Effector memory CD4-positive, alpha-beta T cell (primary cell): Measurements from ENCODE around the gene ATP6V0C.

Experiments
- DNase-seq, 3 donors: peaks; one replicate each; pipeline ENCODE4 v3.0.0-alpha.2; 2020
- H3K27ac ChIP-seq: 2 replicates; pipeline ENCODE4 v1.7.0; 2013; ENCODE audit warnings: mild to moderate bottlenecking, low read length, moderate library complexity; ENCODE audit not compliant: insufficient read depth, poor library complexity, severe bottlenecking
- H3K27me3 ChIP-seq: replicated peaks from 2 replicates; pipeline ENCODE4 v1.7.0; 2013; ENCODE audit warnings: mild to moderate bottlenecking, low read length; ENCODE audit not compliant: insufficient read depth, control insufficient read depth, poor library complexity, severe bottlenecking
- H3K36me3 ChIP-seq: 2 replicates; pipeline ENCODE4 v1.7.0; 2013; ENCODE audit warnings: mild to moderate bottlenecking, low read length, moderate library complexity; ENCODE audit not compliant: control insufficient read depth, insufficient read depth
- H3K4me1 ChIP-seq: 2 replicates; pipeline ENCODE4 v1.7.0; 2013; ENCODE audit warnings: low read length, mild to moderate bottlenecking; ENCODE audit not compliant: control insufficient read depth, insufficient read depth, poor library complexity, severe bottlenecking
- H3K4me3 ChIP-seq: 2 replicates; pipeline ENCODE4 v1.7.0; 2013; ENCODE audit warnings: low read length, low read depth, mild to moderate bottlenecking; ENCODE audit not compliant: insufficient read depth, poor library complexity, severe bottlenecking
- H3K9me3 ChIP-seq: 2 replicates; pipeline ENCODE4 v1.7.0; 2013; ENCODE audit warnings: mild to moderate bottlenecking, low read length, moderate library complexity; ENCODE audit not compliant: control insufficient read depth
- total RNA-seq, 3 donors: gene quantifications; one replicate each; lab custom pipeline; 2026; lab: John Stamatoyannopoulos, UW

Gene ATP6V0C
- 3.5 to 6.8 (median 5.8) reads per million in 3 donors for total RNA-seq

DNA sequence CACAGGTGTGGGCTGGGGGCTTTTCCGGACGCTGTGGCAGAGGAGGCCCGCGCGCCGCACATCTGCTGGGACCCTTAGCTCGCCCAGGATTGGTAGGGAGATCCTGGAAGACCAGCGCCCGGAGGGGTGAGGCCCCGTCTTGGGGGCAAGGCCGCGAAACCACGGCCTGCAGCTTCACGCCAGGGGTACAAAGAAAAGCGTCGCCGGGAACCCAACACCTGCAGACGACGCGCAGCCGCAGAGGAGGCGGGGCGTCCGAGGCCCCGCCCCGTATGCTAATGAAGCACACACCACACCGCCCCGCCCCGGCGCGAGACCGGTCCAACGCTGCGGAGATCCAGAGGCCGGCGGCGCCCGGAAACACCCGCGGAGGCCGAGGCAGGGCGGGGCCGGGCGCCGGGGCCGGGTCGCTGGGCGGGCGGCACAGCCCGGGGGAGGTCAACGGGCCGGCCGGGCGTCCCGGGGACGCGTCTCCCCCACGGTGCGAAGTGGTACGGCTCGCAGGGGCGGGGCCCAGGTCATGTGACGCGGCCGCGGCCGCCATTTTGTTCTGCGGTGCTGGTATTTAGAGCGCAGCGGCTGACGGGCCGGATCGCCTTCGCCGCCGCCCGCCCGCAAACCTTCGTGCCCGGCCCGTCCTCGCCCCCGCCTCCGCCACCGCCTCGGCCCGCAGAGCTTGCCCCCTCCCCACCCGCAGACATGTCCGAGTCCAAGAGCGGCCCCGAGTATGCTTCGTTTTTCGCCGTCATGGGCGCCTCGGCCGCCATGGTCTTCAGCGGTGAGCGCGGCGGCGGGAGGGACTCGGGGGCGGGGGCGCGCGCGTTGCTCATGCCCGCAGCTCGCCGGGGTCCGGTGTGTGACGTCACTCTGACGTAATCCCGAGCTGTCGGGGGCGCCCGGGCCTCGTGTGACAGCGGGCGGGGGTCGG, at the start of gene ATP6V0C:
TSS of gene ATP6V0C (plus strand) at position 548 of the 928 bp plus-strand sequence. CDS start at position 700, 152 bp downstream.
- peaks cover 40% of the 10 kb centered on the region for H3K4me1 ChIP-seq
- no peaks in the 10 kb centered on the region for H3K36me3 ChIP-seq
- DNase-seq, result peak; percentile 84 to 88 (median 85)
- H3K27me3 ChIP-seq, result no peaks in the 10 kb centered on the region
- peak within 1 kb of the TSS; percentile 98 for H3K27ac ChIP-seq
- peak within 1 kb of the TSS; percentile 95 for H3K4me3 ChIP-seq
- H3K9me3 ChIP-seq, result no peaks in the 10 kb centered on the region

DNA sequence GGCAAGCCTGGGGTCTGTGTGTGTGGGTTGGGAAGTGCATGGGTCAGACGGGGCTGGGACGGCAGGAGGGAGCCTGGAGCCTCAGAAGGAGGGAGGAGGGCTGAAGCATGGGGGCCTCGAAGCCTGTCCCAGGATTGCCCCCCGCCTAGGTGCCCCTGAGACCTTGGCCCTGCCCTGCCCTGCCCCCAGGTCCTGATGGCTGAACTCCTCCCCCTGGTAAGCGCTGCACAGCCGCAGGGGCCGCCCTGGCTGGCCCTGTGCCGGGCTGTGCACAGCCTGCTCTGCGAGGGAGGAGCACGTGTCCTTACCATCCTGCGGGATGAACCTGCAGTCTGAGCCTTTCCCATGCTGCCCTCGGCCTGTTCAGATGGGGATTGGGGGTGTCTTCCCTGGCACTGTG, 49.4 kb upstream of the ATP6V0C start:
- no peak overlapping the region for H3K27ac ChIP-seq
- no peak for DNase-seq
- peaks cover 24% of the 10 kb centered on the region for H3K4me1 ChIP-seq

DNA sequence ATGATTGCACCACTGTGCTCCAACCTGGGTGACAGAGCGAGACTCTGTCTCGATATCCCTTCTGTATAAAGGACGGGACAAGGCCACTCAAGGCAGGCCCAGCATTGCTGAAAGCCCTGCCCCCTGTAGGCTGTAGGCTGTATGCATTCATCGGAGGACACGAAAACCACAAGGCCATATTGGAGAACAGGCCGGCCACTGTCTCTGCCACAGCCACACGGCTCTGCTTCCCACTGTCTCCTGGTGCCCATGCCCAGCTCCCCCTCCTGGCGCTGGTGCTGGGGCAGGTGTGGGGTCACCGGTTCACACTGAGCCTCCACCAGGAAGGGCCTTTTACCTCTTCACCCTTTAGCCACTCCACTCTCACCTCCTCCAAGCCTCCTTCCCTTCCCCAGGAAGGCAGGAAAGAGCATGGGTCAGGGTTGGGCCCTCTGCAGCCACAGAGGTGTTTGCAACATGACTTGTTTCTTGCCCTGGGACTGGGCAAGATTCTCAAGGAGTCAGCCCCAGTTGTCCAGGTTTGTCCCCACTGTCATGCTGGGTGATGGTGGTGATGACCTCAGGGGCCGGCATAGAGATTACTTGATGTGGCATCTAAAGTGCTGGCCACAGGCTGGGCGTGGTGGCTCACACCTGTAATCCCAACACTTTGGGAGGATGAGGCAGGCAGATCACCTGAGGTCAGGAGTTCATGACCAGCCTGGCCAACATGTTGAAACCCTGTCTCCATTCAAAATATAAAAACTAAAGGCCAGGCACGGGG, 47.9 kb upstream of the ATP6V0C start:
- H3K9me3 ChIP-seq, result no peaks in the 10 kb centered on the region
- no peak overlapping the region for H3K27ac ChIP-seq
- peaks cover 15% of the 10 kb centered on the region for H3K4me1 ChIP-seq
- no peak overlapping the region for H3K4me3 ChIP-seq
- H3K36me3 ChIP-seq, result no peaks in the 10 kb centered on the region
- no peak for DNase-seq
- H3K27me3 ChIP-seq, result peaks cover 27% of the 10 kb centered on the region

More for the DNA sequence above, 49.4 kb upstream of the ATP6V0C start:
- Histone ChIP-seq H3K27me3 (peaks cover 13% of the 10 kb centered on the region), H3K36me3 (no peaks in the 10 kb centered on the region), H3K4me3 (no peak overlapping the region), H3K9me3 (no peaks in the 10 kb centered on the region)

DNA sequence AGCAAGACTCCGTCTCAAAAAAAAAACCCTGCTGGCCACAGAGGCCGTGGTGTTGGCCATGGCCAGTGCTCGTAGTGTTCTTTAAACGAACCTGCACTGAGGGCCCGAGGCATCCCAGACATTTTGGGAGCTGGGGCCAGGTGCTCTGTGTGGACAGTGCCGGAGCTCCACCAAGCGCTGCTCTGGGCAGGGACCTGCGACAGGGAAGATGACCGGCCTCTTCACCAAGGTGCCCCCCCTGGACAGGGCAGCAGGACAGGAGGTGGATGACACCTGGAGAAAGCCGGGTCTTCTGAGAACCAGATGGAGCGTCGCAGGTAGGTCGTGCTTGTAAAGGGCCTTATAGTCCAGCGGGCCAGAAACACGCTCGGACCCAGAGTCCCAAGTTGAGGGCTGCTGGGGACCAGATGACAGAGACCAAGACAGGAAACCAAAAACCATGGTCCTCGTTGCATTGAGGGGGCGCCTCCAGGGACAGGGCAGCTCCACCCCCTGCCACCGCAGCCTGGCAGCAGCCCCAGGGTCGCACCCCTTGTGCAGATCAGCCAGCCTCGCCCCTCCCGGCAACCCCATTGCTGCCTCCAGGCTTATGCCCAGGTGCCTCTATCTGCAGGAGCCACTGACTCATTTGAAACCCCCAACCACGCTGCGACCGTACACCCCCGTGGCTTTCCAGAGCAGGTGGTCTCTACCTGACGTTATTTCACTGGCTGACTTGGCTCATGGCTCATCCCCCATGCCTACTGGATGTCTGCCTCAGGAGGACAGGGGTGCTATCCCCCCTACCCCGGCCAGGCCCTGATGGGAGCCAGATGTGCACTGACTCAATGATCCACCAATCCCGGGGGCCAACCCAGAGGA, 46.9 kb upstream of the ATP6V0C start:
- peaks cover 25% of the 10 kb centered on the region for H3K4me1 ChIP-seq
- no peak overlapping the region for H3K27ac ChIP-seq
- H3K36me3 ChIP-seq, result no peaks in the 10 kb centered on the region
- no peak for DNase-seq
- H3K4me3 ChIP-seq, result no peak overlapping the region
- peaks cover 37% of the 10 kb centered on the region for H3K27me3 ChIP-seq
- no peaks in the 10 kb centered on the region for H3K9me3 ChIP-seq

DNA sequence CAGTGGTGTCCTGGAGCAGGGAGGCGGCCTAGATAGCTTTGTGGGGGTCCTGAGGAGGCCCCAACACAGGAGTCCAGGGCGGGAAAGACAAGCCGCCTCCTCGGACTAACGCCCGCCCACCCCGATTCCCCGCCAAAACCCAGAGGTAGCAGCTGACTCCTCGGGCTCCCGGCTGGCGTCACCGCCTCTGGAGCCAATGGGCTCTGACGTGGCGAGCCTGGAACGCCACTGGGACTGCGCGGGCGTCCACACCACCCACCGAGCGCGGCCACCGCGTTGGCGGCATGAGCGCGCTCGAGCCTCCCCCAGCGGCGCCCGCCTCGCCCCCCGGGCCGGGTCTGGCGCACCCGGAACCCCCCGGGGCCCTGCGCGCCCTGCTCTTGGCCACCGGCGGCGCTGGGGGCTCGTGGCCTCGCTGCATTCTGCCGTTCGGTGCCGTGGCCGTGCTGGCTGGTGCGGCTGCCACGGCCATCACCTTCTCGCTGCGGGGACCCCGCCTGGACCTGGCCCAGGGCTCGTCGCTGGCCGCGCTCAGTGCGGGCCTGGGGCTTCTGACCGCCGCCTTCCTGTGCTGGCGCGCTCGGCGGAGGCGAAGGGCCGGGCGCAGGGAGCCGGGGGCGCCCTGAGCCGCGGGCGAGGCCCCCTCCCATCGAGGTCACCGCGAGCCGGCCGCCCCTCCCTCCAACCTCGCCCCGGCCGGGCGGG, 46.1 kb upstream of the ATP6V0C start:
- H3K4me3 ChIP-seq, result no peak overlapping the region
- H3K4me1 ChIP-seq, result peaks cover 28% of the 10 kb centered on the region
- H3K27ac ChIP-seq, result no peak overlapping the region
- no peak for DNase-seq
- no peaks in the 10 kb centered on the region for H3K36me3 ChIP-seq
- no peaks in the 10 kb centered on the region for H3K9me3 ChIP-seq
- H3K27me3 ChIP-seq, result peaks cover 45% of the 10 kb centered on the region

DNA sequence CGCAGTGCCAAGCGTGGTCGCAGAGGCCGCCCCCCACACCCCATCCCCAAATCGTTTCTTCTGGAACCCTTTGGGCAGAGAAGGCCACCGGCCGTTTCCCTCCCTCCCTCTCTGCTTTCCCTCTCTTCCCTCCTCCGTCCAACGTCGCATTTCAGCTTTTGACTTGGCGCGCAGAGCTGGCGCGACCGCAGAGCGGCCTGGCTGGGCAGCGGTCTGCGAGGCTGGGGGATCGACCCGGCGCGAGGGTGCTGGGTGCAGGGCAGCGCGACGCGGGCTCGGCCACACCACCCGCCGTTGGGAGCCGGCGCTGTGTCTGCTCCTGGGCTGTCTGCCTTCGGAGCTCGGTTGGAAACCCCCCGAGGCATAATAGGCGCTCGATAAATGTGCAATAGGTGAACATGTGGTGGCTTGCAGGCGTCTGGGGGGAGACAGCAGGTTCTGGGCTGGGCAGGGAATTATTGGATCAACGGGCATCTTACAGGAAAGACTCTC, 45.5 kb upstream of the ATP6V0C start:
- Histone ChIP-seq H3K4me1 (peaks cover 30% of the 10 kb centered on the region), H3K4me3 (no peak overlapping the region), H3K36me3 (no peaks in the 10 kb centered on the region), H3K27me3 (peaks cover 47% of the 10 kb centered on the region), H3K27ac (no peak overlapping the region), H3K9me3 (no peaks in the 10 kb centered on the region)
- no peak for DNase-seq

DNA sequence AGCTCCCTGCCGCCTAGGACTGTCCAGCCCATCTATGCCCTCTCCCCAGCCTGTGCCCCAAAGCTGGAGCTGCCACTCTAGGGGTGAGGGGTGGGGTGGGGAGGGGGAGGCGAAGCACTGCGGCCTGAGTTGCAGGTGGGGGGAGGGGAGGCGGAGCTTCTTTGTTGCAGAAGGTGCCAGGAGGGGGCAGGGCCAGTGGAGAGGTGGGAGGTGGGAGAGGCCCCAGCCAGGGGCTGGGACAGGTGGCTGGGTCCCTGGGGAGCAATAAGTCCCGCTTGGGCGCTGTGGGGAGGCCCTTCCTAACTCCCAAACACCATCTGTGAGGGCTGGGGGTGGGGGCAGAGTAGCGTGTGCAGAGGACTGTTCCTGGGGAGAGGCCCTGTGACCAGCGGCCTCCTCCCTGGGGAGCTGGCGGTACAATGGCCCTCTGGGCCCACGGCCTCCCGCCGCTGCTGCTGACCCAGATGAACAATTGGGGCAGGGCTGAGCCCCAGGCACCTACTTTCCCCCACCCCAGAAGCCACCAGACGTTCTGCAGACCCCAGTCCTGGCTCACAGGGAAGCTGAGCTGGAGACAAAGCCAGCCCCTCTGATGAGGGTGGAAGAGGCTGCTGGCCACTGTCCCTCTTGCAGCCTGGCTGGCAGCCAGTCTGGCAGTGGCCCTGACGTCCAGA, 44.9 kb upstream of the ATP6V0C start:
- Histone ChIP-seq H3K36me3 (no peaks in the 10 kb centered on the region), H3K9me3 (no peaks in the 10 kb centered on the region), H3K27me3 (peaks cover 47% of the 10 kb centered on the region), H3K4me1 (peaks cover 34% of the 10 kb centered on the region), H3K27ac (no peak overlapping the region), H3K4me3 (no peak overlapping the region)
- DNase-seq, result no peak

DNA sequence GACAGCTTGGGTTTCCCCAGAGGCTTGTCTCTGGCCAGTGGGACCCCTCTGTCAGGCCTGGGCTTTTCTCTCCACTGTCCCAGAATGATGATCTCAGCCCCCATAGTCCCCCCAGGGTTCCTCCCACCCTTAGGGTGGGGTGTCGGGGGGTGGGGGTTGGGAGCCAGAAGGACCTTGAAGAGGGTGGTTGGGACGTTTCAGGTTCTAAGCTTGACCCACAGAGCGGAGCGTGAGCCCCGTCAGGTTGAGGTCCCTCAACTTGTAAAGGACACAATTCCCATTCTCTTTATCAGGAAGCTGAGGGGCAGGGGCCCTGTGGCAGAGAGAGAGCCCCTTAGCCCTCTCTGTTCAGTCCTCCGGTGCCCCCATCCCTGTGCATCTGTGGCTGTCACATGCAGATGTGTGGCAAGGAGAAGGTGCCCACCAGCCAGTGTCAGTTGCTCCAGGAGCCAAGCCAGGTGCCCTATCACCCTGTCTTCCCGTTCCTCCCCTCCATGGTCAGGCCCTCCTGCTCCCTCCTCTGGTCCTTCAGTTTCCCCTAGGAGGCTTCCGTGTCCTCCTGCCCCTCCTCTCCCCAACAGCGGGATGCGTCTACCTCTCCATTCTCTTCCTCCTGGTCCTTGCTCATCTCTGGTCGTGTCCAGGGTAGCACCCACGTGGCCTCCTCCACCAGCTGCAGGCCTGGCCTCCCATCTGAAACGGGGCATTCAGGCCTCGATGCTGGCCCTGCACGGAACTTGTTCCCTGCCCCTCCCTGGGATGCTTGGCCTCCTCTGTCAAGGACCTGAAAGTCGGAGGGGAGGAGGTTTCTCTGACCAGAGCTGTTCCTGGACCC, 44.1 kb upstream of the ATP6V0C start:
- Histone ChIP-seq H3K4me3 (no peak overlapping the region), H3K27ac (no peak overlapping the region), H3K36me3 (no peaks in the 10 kb centered on the region), H3K4me1 (peaks cover 38% of the 10 kb centered on the region), H3K9me3 (no peaks in the 10 kb centered on the region), H3K27me3 (peaks cover 47% of the 10 kb centered on the region)
- DNase-seq, result no peak
